CD8-positive, alpha-beta memory T cell (primary cell): ENCODE results near the gene HOXB3. TPM values are rescaled to one million over a fixed set of nuclear protein-coding genes. Genes with fewer than 3 reads are reported as not detected.
A peak's percentile ranks its signal among the peaks of the same experiment; 100 is the strongest.

Source experiments
- CTCF ChIA-PET: fragments of 350-600 bp; sonication (Branson Sonifier 250); formaldehyde crosslinking; loops from one replicate; lab custom pipeline; 2021; ENCODE audit warnings: antibody characterized with exemption; lab: Charles Lee
- POLR2A ChIA-PET: fragments of 350-600 bp; sonication (Branson Sonifier 250); formaldehyde crosslinking; loops from one replicate; lab custom pipeline; 2021; ENCODE audit warnings: antibody characterized with exemption; lab: Charles Lee
- DNase-seq, 5 donors: peaks; one replicate each; pipeline versions ENCODE4 v3.0.0 to v3.0.0-alpha.2; 2020 to 2022; ENCODE audit warnings: mixed read lengths in 1 of 5
- H3K27ac ChIP-seq: one replicate; pipeline ENCODE4 v1.7.0; 2013; ENCODE audit warnings: low read depth, mild to moderate bottlenecking, low read length, moderate library complexity
- H3K27me3 ChIP-seq: 2 replicates; pipeline ENCODE4 v1.7.0; 2013; ENCODE audit warnings: low read length, mild to moderate bottlenecking; ENCODE audit not compliant: insufficient read depth, poor library complexity, severe bottlenecking
- H3K36me3 ChIP-seq: 2 replicates; pipeline ENCODE4 v1.7.0; 2013; ENCODE audit warnings: mild to moderate bottlenecking, low read length, moderate library complexity; ENCODE audit not compliant: insufficient read depth
- H3K4me1 ChIP-seq: 2 replicates; pipeline ENCODE4 v1.7.0; 2013; ENCODE audit warnings: mild to moderate bottlenecking, low read length, moderate library complexity; ENCODE audit not compliant: insufficient read depth
- H3K4me3 ChIP-seq: 2 replicates; pipeline ENCODE4 v1.7.0; 2013; ENCODE audit warnings: mild to moderate bottlenecking, low read length
- H3K9me3 ChIP-seq: 2 replicates; pipeline ENCODE4 v1.7.0; 2013; ENCODE audit warnings: mild to moderate bottlenecking, low read length
- H3K27ac Mint-ChIP-seq, 8 donors: one replicate each; pipeline ENCODE4 v1.8.0; 2020 to 2021; ENCODE audit warnings: mixed read lengths in 8 of 8, mild to moderate bottlenecking in 6 of 8, inconsistent platforms in 3 of 8, moderate library complexity in 3 of 8
- H3K27me3 Mint-ChIP-seq, 2 donors: one replicate each; pipeline ENCODE4 v1.8.0; 2020 to 2021; ENCODE audit warnings: mixed read lengths in 2 of 2, mild to moderate bottlenecking in 1 of 2, moderate library complexity in 1 of 2
- H3K36me3 Mint-ChIP-seq, 3 donors: one replicate each; pipeline ENCODE4 v1.8.0; 2020 to 2021; ENCODE audit warnings: mixed read lengths in 3 of 3, inconsistent platforms in 1 of 3, mild to moderate bottlenecking in 1 of 3
- H3K4me1 Mint-ChIP-seq, 3 donors: one replicate each; pipeline ENCODE4 v1.8.0; 2020 to 2021; ENCODE audit warnings: mixed read lengths in 3 of 3, inconsistent platforms in 1 of 3, mild to moderate bottlenecking in 1 of 3
- H3K4me3 Mint-ChIP-seq, 7 donors: one replicate each; pipeline ENCODE4 v1.8.0; 2020 to 2021; ENCODE audit warnings: mixed read lengths in 7 of 7, mild to moderate bottlenecking in 6 of 7, moderate library complexity in 4 of 7, inconsistent platforms in 2 of 7
- H3K9me3 Mint-ChIP-seq, 5 donors: one replicate each; pipeline ENCODE4 v1.8.0; 2020 to 2022; ENCODE audit warnings: mixed read lengths in 5 of 5, mild to moderate bottlenecking in 3 of 5, moderate library complexity in 2 of 5, inconsistent platforms in 1 of 5
- polyA plus RNA-seq: library from polyadenylated mRNA; unstranded; fragments of 300-500 nt; fragmentation: Illumina TruSeq; gene quantifications from one replicate; pipeline ENCODE4 v1.2.3, GENCODE V29; 2021
- total RNA-seq, 2 experiments: library from RNA; stranded (reverse); gene quantifications; one replicate each; pipeline ENCODE4 v1.2.3, GENCODE V29; 2021

HOXB3 gene
- total and polyA plus RNA-seq, 3 experiments from 2014 or later, result 0.10 to 3.5 (median 3.0) TPM

DNA sequence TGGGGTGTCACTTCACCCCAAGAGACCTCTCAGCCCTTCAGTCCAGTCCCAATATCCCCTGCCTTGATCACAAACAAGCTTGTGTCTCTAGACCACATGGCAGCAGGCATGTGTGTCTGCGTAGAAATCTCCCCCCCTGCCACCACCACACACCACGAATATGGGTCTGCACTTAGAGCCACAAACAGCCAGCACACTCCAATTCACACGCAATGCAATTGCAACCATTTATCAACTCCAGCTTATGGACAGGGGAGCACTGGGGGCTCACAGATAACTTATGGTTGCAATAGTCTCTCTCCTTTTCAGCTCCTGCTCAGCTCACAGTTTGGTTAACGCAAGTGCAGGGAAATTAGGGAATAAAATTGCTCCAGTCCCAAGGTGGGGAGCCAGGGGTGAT is 33.5 kb upstream of the HOXB3 start:
- Histone ChIP-seq H3K36me3 (no peaks in the 10 kb centered on the region), H3K9me3 (no peaks in the 10 kb centered on the region), H3K27me3 (peaks cover 82% of the 10 kb centered on the region), H3K4me1 (peaks cover 27% of the 10 kb centered on the region), H3K4me3 (no peak overlapping the region), H3K27ac (peak overlapping the region; percentile 79)
- Mint-ChIP-seq H3K4me1 (peaks cover 14 to 30% (median 19%) of the 10 kb centered on the region in 3 donors), H3K36me3 (no peaks in the 10 kb centered on the region), H3K27me3 (peaks cover 67 to 89% of the 10 kb centered on the region in 2 donors), H3K4me3 (peak overlapping the region in 2 of 7 donors; percentile 18 to 48), H3K9me3 (peaks cover 0 to 5% (median 0%) of the 10 kb centered on the region in 5 donors), H3K27ac (no peak overlapping the region)
- ChIA-PET CTCF (interaction anchor here (1.3 to 5.8 kb wide), 4 partner anchors 9 to 27 kb away, joined by 3 to 25 read pairs (median 10); no protein-coding TSS in a partner anchor), POLR2A (interaction anchor here (0.6 kb wide), 1 partner anchor 230 kb away, joined by 4 read pairs; no protein-coding TSS in a partner anchor)
- DNase-seq, result no peak

DNA sequence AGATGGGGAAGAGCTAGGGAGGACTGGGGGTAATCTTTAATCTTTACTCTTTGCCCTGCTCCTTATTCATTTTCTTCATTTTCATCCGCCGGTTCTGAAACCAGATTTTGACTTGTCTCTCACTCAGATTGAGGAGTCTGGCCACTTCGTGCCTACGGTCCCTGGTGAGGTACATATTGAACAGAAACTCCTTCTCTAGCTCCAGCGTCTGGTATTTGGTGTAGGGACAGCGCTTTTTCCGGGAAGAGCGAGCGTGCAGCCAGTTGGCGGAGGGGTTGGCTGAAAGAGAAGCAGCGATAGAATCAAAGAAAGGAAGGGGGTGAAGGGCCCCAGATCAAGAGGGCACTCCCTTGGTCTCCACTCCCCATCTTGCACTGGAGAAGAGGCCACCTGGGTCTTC is 32.8 kb upstream of the HOXB3 start:
- no peak overlapping the region for H3K4me3 ChIP-seq
- no peak overlapping the region for H3K27ac ChIP-seq
- peaks cover 82% of the 10 kb centered on the region for H3K27me3 ChIP-seq
- no peak for DNase-seq
- no peak overlapping the region for H3K4me3 Mint-ChIP-seq
- peaks cover 34% of the 10 kb centered on the region for H3K4me1 ChIP-seq
- H3K36me3 ChIP-seq, result no peaks in the 10 kb centered on the region
- peaks cover 20 to 36% (median 25%) of the 10 kb centered on the region in 3 donors for H3K4me1 Mint-ChIP-seq
- no peak overlapping the region for H3K27ac Mint-ChIP-seq
- H3K9me3 Mint-ChIP-seq, result peaks cover 0 to 5% (median 0%) of the 10 kb centered on the region in 5 donors
- H3K36me3 Mint-ChIP-seq, result no peaks in the 10 kb centered on the region
- H3K27me3 Mint-ChIP-seq, result peaks cover 67 to 88% of the 10 kb centered on the region in 2 donors
- H3K9me3 ChIP-seq, result no peaks in the 10 kb centered on the region
- ChIA-PET POLR2A (no interaction called here), CTCF (interaction anchor here (1.3 to 5.8 kb wide), 2 partner anchors 9 kb away, joined by 3 to 25 read pairs; no protein-coding TSS in a partner anchor)

DNA sequence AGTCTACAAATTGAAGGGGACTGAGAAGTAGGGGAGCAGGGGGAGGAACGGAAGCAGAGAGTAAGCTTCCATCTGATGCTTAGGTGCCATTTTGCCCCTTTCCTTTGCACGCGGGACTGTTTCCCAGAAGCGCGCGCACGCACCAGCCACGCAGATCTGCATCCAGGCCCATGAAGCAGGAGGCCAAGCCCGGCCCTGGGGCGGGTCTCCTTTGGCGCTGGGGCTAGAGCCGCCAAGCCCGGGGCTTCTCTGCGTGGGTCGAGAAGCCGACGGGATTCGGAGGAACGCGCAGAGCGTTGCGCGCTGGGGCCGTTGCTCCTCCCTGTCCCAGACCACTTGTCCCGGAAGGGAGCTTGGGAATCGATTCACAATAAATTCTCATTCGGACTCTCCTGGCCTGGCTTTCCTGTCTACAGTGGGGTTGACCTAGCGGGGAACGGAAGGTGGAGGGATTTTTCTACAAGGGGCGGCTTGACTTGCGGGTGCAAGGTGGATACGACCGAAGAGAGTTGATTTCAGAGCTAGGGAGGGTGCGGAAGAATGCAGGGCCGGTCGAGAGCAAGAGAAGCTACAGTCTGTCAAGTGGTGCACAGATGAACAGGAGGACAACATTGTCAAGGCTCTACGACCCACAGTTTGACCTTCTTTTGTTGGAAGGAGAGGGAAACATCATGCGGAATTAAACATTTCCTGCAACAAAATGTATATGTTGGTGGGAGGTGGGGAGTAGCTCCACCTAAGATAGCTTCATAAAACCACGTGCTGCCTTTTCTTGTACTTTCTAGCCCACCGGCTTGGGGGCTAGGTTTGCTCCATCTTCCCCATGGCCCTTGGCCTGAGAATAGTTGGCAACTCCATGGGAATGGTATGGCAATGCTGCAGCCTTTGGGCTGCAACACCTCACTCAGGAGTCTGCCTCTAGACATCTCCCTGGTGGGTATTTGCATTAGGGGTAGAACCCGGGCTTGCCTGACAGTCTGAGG is 31.7 kb upstream of the HOXB3 start:
- H3K27ac Mint-ChIP-seq, result peak overlapping the region in 1 of 8 donors; percentile 10
- POLR2A ChIA-PET, result no interaction called here
- peaks cover 0 to 1% (median 0%) of the 10 kb centered on the region in 3 donors for H3K36me3 Mint-ChIP-seq
- Histone ChIP-seq H3K4me3 (no peak overlapping the region), H3K27me3 (peaks cover 82% of the 10 kb centered on the region), H3K27ac (no peak overlapping the region), H3K9me3 (no peaks in the 10 kb centered on the region), H3K36me3 (no peaks in the 10 kb centered on the region), H3K4me1 (peaks cover 32% of the 10 kb centered on the region)
- H3K4me3 Mint-ChIP-seq, result no peak overlapping the region
- H3K27me3 Mint-ChIP-seq, result peaks cover 72 to 87% of the 10 kb centered on the region in 2 donors
- peaks cover 0 to 2% (median 0%) of the 10 kb centered on the region in 5 donors for H3K9me3 Mint-ChIP-seq
- peaks cover 24 to 39% (median 28%) of the 10 kb centered on the region in 3 donors for H3K4me1 Mint-ChIP-seq
- no peak for DNase-seq
- CTCF ChIA-PET, result interaction anchor here (1.0 to 5.8 kb wide), 5 partner anchors 8 to 542 kb away, joined by 3 to 25 read pairs (median 4); partner anchors contain the start of gene HOXB5

DNA sequence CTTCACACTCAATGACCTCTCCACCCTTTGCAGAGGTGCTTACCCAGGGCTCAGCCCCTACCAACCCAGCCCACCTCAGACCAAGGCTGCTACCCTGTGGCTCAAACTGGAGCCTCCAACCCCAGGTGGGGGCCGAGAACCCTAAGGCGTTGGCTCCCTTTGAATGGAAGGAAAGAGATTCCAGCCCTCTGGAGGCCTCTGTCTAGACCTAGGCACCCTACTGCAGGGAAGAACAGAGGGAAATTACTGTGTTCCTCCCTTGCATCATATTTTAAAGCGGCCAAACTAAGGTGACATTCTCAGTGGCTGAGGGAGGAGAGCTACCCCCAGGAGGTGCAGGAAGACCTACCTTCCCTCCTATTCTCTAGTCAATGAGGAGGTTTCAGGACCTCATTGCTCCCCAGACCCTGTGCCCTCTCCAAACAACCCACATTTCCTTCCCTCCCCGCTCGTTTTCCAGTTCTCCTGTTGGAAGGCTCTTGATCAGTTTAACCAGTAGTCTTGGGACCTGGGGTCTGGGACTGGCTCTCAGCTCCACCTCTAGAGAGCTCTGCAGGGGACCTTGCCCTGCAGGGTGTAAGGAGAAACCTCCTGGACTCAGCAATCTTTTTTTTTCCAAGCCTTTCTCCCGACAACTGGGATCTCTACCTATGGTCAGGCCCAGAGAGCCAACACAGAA is 30.6 kb upstream of the HOXB3 start:
- Histone ChIP-seq H3K4me1 (peaks cover 27% of the 10 kb centered on the region), H3K9me3 (no peaks in the 10 kb centered on the region), H3K36me3 (no peaks in the 10 kb centered on the region), H3K27me3 (peaks cover 87% of the 10 kb centered on the region), H3K27ac (no peak overlapping the region), H3K4me3 (no peak overlapping the region)
- Mint-ChIP-seq H3K27ac (peak overlapping the region in 2 of 8 donors; percentile 67 to 88), H3K4me3 (peak overlapping the region in 2 of 7 donors; percentile 13 to 52), H3K36me3 (peaks cover 0 to 2% (median 0%) of the 10 kb centered on the region in 3 donors), H3K27me3 (peaks cover 79 to 89% of the 10 kb centered on the region in 2 donors), H3K4me1 (peaks cover 22 to 32% (median 24%) of the 10 kb centered on the region in 3 donors), H3K9me3 (peaks cover 0 to 2% (median 0%) of the 10 kb centered on the region in 5 donors)
- POLR2A ChIA-PET, result no interaction called here
- CTCF ChIA-PET, result interaction anchor here (1.0 kb wide), 1 partner anchor 285 kb away, joined by 3 read pairs; no protein-coding TSS in a partner anchor
- DNase-seq, result no peak

DNA sequence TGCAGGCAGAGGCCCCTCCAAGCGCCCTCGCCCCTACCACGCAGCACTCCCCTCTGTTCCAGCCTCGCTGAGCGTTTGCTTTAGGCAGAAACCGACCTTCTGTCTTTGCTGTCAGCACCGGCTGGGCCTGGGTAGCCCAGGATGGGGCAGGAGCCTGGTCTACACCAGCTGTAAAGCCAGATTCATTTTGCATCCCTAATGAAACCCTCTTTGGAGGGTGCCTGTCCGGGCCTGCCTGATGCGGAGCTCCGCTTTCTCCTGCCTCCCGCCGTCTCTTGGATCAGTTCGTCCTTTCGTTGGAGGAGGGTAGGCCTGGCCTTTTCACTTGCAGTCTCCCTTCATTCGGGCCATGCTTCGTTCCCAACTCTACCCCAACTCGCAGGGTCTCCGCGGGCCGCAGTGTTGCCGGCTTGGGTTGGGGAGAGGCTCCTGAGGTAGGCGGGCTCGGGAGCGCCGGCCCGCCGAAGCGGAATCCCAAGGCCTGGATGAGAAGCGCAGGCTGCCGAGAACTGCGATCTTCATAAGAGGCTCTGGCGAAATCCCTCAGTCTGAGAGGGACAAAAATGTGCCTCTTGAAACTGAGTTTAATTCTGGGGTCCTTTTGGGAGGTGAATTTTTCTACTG is 29.9 kb upstream of the HOXB3 start:
- peaks cover 0 to 3% (median 0%) of the 10 kb centered on the region in 5 donors for H3K9me3 Mint-ChIP-seq
- POLR2A ChIA-PET, result no interaction called here
- CTCF ChIA-PET, result interaction anchor here (1.2 to 1.4 kb wide), 4 partner anchors 28 to 358 kb away, joined by 3 to 5 read pairs (median 5); no protein-coding TSS in a partner anchor
- peak overlapping the region in 1 of 8 donors; percentile 92 for H3K27ac Mint-ChIP-seq
- no peak overlapping the region for H3K4me3 ChIP-seq
- H3K36me3 ChIP-seq, result no peaks in the 10 kb centered on the region
- H3K4me3 Mint-ChIP-seq, result peak overlapping the region in 2 of 7 donors; percentile 13 to 37
- H3K4me1 Mint-ChIP-seq, result peaks cover 25 to 35% (median 27%) of the 10 kb centered on the region in 3 donors
- H3K27ac ChIP-seq, result no peak overlapping the region
- peaks cover 87% of the 10 kb centered on the region for H3K27me3 ChIP-seq
- peaks cover 23% of the 10 kb centered on the region for H3K4me1 ChIP-seq
- no peaks in the 10 kb centered on the region for H3K9me3 ChIP-seq
- DNase-seq, result no peak
- H3K36me3 Mint-ChIP-seq, result peaks cover 0 to 2% (median 0%) of the 10 kb centered on the region in 3 donors
- H3K27me3 Mint-ChIP-seq, result peaks cover 85 to 94% of the 10 kb centered on the region in 2 donors

DNA sequence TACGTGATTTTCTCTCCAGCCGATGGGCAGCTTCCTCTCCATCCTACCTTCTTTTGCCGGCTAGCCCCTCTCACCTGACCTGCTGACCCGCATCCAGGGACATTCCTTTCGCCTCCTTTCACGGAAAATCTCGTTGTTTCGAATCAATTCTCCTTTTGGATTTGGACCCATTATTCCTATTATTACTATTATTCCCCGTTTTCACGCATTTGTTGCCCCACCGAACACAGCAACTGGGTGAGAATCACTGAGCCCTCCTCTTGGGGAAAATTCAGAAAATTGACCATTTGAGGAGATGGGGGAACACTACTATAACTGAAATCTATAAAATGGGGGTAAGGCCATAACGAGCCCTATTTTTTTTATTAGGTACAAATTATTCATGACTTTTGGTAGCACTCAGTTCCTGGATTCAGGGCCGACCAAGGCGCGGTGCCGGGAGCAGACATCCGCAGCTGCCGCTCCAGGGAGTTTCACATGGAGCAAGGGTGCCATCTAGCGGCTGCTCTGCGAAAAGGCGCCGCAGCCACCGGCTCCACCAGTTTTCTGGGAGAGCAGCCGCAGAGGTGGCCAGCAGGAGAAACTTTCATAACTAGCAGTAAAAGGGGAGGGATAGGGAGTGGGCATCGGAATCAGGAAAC is 28.3 kb upstream of the HOXB3 start:
- Histone ChIP-seq H3K36me3 (no peaks in the 10 kb centered on the region), H3K27me3 (peaks cover 86% of the 10 kb centered on the region), H3K4me3 (no peak overlapping the region), H3K27ac (no peak overlapping the region), H3K9me3 (no peaks in the 10 kb centered on the region), H3K4me1 (peaks cover 33% of the 10 kb centered on the region)
- Mint-ChIP-seq H3K27me3 (peaks cover 87 to 95% of the 10 kb centered on the region in 2 donors), H3K4me1 (peaks cover 31 to 48% (median 43%) of the 10 kb centered on the region in 3 donors), H3K9me3 (peaks cover 0 to 4% (median 0%) of the 10 kb centered on the region in 5 donors), H3K4me3 (peak overlapping the region in 6 of 7 donors; percentile 20 to 67 (median 48)), H3K36me3 (peaks cover 0 to 2% (median 0%) of the 10 kb centered on the region in 3 donors), H3K27ac (peak overlapping the region in 2 of 8 donors; percentile 28 to 92)
- ChIA-PET CTCF (interaction anchor here (0.8 to 2.2 kb wide), 22 partner anchors 7 to 593 kb away, joined by 3 to 18 read pairs (median 5); partner anchors contain the start of genes HOXB5, HOXB9 and NFE2L1), POLR2A (interaction anchor here (0.6 to 1.0 kb wide), 2 partner anchors 9 to 545 kb away, joined by 3 to 4 read pairs; no protein-coding TSS in a partner anchor)
- DNase-seq, result peak; percentile 73 to 85 (median 78)
